Activated T-helper 1 cell treated with anti-CD3 and anti-CD28 coated beads, Interleukin-12 subunit alpha, Interleukin-12 subunit beta, Interleukin-2, Interleukin-4 antibody, amounts not matched to agents 30 ng/mL and 10 ng/mL and 1 ng/mL, durations not matched to agents 14 hours and 24 hours and 36 hours (primary cell): Measurements from ENCODE around the gene KRTAP4-4. TPM values are rescaled to one million over a fixed set of nuclear protein-coding genes. Genes with fewer than 3 reads are reported as not detected.
"Not testable (repeated sequence)": the region's sequence is repeated elsewhere in the genome, so short reads cannot be mapped to it uniquely, and the experiment has no call there.

Source experiments
- DNase-seq: peaks from one replicate; pipeline ENCODE4 v3.0.0; 2021; ENCODE audit warnings: low spot score
- H3K27ac Mint-ChIP-seq: one replicate; pipeline ENCODE4 v1.8.0; 2021; ENCODE audit warnings: mild to moderate bottlenecking, mixed read lengths
- H3K27me3 Mint-ChIP-seq: one replicate; pipeline ENCODE4 v1.8.0; 2022; ENCODE audit warnings: mild to moderate bottlenecking, moderate library complexity, mixed read lengths; ENCODE audit not compliant: insufficient read depth
- H3K36me3 Mint-ChIP-seq: one replicate; pipeline ENCODE4 v1.8.0; 2021; ENCODE audit warnings: low read depth, mixed read lengths
- H3K4me1 Mint-ChIP-seq: one replicate; pipeline ENCODE4 v1.8.0; 2021; ENCODE audit warnings: low read depth, mixed read lengths
- H3K4me3 Mint-ChIP-seq: one replicate; pipeline ENCODE4 v1.8.0; 2021; ENCODE audit warnings: mild to moderate bottlenecking, moderate library complexity, mixed read lengths
- H3K9me3 Mint-ChIP-seq: one replicate; pipeline ENCODE4 v1.8.0; 2021; ENCODE audit warnings: mixed read lengths
- intact Hi-C: fragments of 100-400 bp; cut with micrococcal nuclease; formaldehyde crosslinking; loops from one replicate; pipeline ENCODE4 v1.15.1; 2024
- total RNA-seq: library from RNA; stranded (reverse); gene quantifications from 2 replicates; pipeline ENCODE4 v1.2.3, GENCODE V29; 2022

The KRTAP4-4 gene
- total RNA-seq, 1 donor from 2014 or later: not detected

DNA sequence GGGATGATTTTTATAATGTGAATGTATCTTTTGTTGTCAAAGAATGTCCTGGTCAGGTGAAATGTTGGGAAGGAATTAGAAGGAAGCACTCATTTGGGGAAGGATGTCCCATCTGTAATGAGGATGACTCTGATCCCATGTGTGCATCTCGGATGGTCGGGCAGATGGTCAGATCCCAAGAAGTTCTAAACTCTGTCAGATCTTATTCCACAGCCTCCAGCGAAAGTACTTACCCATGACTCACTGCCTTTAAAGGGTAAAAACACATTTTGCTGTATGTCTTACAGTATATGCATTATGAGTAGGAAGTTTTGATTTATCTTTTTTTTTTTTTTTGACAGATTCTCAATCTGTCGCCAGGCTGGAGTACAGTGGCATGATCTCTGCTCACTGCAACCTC, 41.8 kb downstream of the KRTAP4-4 start:
- peaks cover 3% of the 10 kb centered on the region for H3K9me3 Mint-ChIP-seq
- no peak overlapping the region for H3K4me3 Mint-ChIP-seq
- DNase-seq: no peak
- no peaks in the 10 kb centered on the region for H3K4me1 Mint-ChIP-seq
- no peaks in the 10 kb centered on the region for H3K36me3 Mint-ChIP-seq
- H3K27me3 Mint-ChIP-seq: no peaks in the 10 kb centered on the region
- intact Hi-C loops: no loop called here
- H3K27ac Mint-ChIP-seq: no peak overlapping the region

DNA sequence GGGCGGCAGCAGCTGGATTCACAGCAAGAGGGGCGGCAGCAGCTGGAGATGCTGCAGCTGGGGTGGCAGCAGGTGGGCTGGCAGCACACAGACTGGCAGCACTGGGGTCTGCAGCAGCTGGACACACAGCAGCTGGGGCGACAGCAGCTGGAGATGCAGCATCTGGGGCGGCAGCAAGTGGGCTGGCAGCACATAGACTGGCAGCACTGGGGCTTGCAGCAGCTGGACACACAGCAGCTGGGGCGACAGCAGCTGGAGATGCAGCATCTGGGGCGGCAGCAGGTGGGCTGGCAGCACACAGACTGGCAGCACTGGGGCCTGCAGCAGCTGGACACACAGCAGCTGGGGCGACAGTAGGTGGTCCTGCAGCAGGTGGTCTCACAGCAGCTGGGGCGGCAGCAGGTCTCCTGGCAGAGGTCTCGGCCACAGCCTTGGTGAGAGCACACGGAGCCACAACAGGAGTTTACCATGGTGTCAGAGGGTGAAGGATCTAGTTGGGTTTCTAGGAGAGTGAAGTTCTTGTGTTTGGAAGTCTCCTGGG, 42.6 kb downstream of the KRTAP4-4 start, which contains the start of gene KRTAP4-11:
Gene KRTAP4-11 (minus strand): TSS at position 528 of the 541 bp plus-strand sequence. CDS start 58 bp downstream, at position 470.
- H3K9me3 Mint-ChIP-seq, DNase-seq, H3K4me3 Mint-ChIP-seq, H3K27ac Mint-ChIP-seq, H3K4me1 Mint-ChIP-seq, intact Hi-C loops, H3K27me3 Mint-ChIP-seq, H3K36me3 Mint-ChIP-seq: not testable (repeated sequence)

DNA sequence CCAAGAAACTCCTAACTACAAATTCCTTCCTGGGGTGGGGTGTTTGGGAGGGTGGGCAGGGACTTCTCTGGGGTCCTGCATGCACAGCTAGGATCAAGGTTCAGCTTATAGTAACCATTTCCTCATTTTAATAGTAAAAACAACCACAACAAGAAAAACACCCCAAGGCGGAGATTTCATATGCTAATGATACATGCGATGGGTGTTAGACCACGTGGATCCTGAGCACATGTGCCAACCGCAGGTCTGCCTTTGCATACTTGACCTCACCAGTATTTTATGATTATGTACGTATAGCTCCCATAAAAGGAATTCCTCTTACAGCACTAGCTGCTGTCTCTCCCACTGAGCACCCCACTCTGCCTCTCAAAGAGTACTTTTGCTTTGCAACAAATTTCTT, 44.3 kb downstream of the KRTAP4-4 start:
- Mint-ChIP-seq H3K4me3 (no peak overlapping the region), H3K27me3 (no peaks in the 10 kb centered on the region), H3K4me1 (no peaks in the 10 kb centered on the region), H3K9me3 (peaks cover 2% of the 10 kb centered on the region), H3K36me3 (no peaks in the 10 kb centered on the region), H3K27ac (no peak overlapping the region)
- no peak for DNase-seq
- intact Hi-C loops: no loop called here

DNA sequence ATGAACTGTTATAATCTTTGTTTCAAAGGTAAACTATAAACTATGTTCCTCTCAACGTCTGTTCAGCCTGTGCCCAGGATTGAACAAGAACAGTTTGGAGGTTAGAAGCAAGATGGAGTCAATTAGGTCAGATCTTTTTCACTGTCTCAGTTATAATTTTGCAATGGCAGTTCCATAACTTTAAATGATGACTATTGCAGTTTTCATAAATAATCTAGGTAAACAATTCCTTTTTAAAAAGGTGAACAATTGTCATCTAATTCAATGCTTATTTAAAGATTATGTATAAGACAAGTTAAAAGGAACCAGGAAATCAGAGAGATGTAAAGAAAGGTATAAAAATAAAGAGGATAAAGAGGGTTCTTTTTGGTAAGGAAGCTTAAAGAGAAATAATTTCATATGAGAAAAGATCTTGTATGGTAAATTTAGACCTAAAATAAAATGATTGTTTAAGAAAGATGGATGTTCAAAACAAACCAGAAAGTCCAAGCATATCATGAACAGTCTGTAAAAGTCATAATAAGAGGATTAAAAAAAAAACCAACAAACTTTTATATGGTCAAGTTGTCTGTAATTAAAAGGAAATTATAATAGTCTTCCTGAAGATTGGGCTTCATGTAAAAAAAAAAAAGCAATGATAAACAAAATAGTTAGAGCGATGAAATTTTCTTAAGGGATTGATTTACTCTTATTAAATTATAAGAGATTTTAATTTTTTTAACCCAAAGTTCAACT, 49.2 kb downstream of the KRTAP4-4 start:
- H3K27me3 Mint-ChIP-seq: peaks cover 2% of the 10 kb centered on the region
- H3K4me3 Mint-ChIP-seq: no peak overlapping the region
- H3K9me3 Mint-ChIP-seq: peaks cover 11% of the 10 kb centered on the region
- no peak for DNase-seq
- no peak overlapping the region for H3K27ac Mint-ChIP-seq
- no peaks in the 10 kb centered on the region for H3K4me1 Mint-ChIP-seq
- intact Hi-C loops: no loop called here
- no peaks in the 10 kb centered on the region for H3K36me3 Mint-ChIP-seq

Other genes with a start within 250 kb of the KRTAP4-4 start
- not detected in 2 replicates for gene KRT23, start 223.1 kb downstream of the KRTAP4-4 start, total RNA-seq
- gene KRT39, start 193.8 kb downstream of the KRTAP4-4 start, total RNA-seq: not detected in 2 replicates
- gene KRT40, start 176.4 kb downstream of the KRTAP4-4 start, total RNA-seq: not detected in 2 replicates
- gene KRTAP3-3, start 166.6 kb downstream of the KRTAP4-4 start, total RNA-seq: not detected in 2 replicates
- not detected in 2 replicates for gene KRTAP3-2, start 160.8 kb downstream of the KRTAP4-4 start, total RNA-seq
- not detected in 2 replicates for gene KRTAP3-1, start 151.6 kb downstream of the KRTAP4-4 start, total RNA-seq
- gene KRTAP1-5, start 133.5 kb downstream of the KRTAP4-4 start, total RNA-seq: not detected in 2 replicates
- gene KRTAP1-4, start 130.6 kb downstream of the KRTAP4-4 start, total RNA-seq: not detected in 2 replicates
- gene KRTAP1-3, start 125.9 kb downstream of the KRTAP4-4 start, total RNA-seq: not detected in 2 replicates
- gene KRTAP1-1, start 119.3 kb downstream of the KRTAP4-4 start, total RNA-seq: not detected in 2 replicates
- not detected in 2 replicates for gene KRTAP2-1, start 113.4 kb downstream of the KRTAP4-4 start, total RNA-seq
- gene KRTAP2-2, start 105.5 kb downstream of the KRTAP4-4 start, total RNA-seq: not detected in 2 replicates
- not detected in 2 replicates for gene KRTAP2-3, start 100.6 kb downstream of the KRTAP4-4 start, total RNA-seq
- gene KRTAP2-4, start 94.9 kb downstream of the KRTAP4-4 start, total RNA-seq: not detected in 2 replicates
- gene KRTAP4-7, start 76.6 kb downstream of the KRTAP4-4 start, total RNA-seq: not detected in 2 replicates
- not detected in 2 replicates for gene KRTAP4-8, start 62.6 kb downstream of the KRTAP4-4 start, total RNA-seq
- not detected in 2 replicates for gene KRTAP4-16, start 58.5 kb downstream of the KRTAP4-4 start, total RNA-seq
- not detected in 2 replicates for gene KRTAP4-9, start 55.4 kb downstream of the KRTAP4-4 start, total RNA-seq
- not detected in 2 replicates for gene KRTAP4-11, start 42.4 kb downstream of the KRTAP4-4 start, total RNA-seq
- not detected in 2 replicates for gene KRTAP4-12, start 36.6 kb downstream of the KRTAP4-4 start, total RNA-seq
- not detected in 2 replicates for gene KRTAP4-6, start 20.2 kb downstream of the KRTAP4-4 start, total RNA-seq
- not detected in 2 replicates for gene KRTAP4-5, start 10.9 kb downstream of the KRTAP4-4 start, total RNA-seq
- gene KRTAP4-3, start 7.5 kb upstream of the KRTAP4-4 start, total RNA-seq: not detected in 2 replicates
- gene KRTAP4-2, start 17.5 kb upstream of the KRTAP4-4 start, total RNA-seq: not detected in 2 replicates
- gene KRTAP4-1, start 24.2 kb upstream of the KRTAP4-4 start, total RNA-seq: not detected in 2 replicates
- not detected in 2 replicates for gene KRTAP9-1, start 29.1 kb upstream of the KRTAP4-4 start, total RNA-seq
- not detected in 2 replicates for gene KRTAP9-2, start 65.9 kb upstream of the KRTAP4-4 start, total RNA-seq
- not detected in 2 replicates for gene KRTAP9-3, start 71.7 kb upstream of the KRTAP4-4 start, total RNA-seq
- not detected in 2 replicates for gene KRTAP9-8, start 77.3 kb upstream of the KRTAP4-4 start, total RNA-seq
- gene KRTAP9-4, start 88.9 kb upstream of the KRTAP4-4 start, total RNA-seq: not detected in 2 replicates
- not detected in 2 replicates for gene KRTAP9-9, start 94.6 kb upstream of the KRTAP4-4 start, total RNA-seq
- not detected in 2 replicates for gene KRTAP9-6, start 104.6 kb upstream of the KRTAP4-4 start, total RNA-seq
- gene KRTAP9-7, start 115.0 kb upstream of the KRTAP4-4 start, total RNA-seq: not detected in 2 replicates
- not detected in 2 replicates for gene KRTAP29-1, start 142.1 kb upstream of the KRTAP4-4 start, total RNA-seq
- not detected in 2 replicates for gene KRTAP16-1, start 148.6 kb upstream of the KRTAP4-4 start, total RNA-seq
- gene KRTAP17-1, start 155.0 kb upstream of the KRTAP4-4 start, total RNA-seq: not detected in 2 replicates
- not detected in 2 replicates for gene KRT33A, start 190.1 kb upstream of the KRTAP4-4 start, total RNA-seq
- not detected in 2 replicates for gene KRT33B, start 209.1 kb upstream of the KRTAP4-4 start, total RNA-seq
- gene KRT34, start 221.6 kb upstream of the KRTAP4-4 start, total RNA-seq: not detected in 2 replicates
- gene KRT31, start 236.9 kb upstream of the KRTAP4-4 start, total RNA-seq: not detected in 2 replicates